K562 (cell line): ENCODE measurements around the gene UCKL1. TPM values are rescaled to one million over a fixed set of nuclear protein-coding genes. Genes with fewer than 3 reads are reported as not detected.

Experiments used
- ATAC-seq: fragments of 200-7000 bp; cut with Tn5 transposase; 3 replicates; pipeline ENCODE4 v1.9.1; 2020; ENCODE audit warnings: moderate library complexity
- BruUV-seq: library from RNA; stranded (reverse); fragments of 400-500 nt; replicated peaks from 2 replicates; lab custom pipeline; 2021; lab: Mats Ljungman, UMichigan
- CTCF ChIA-PET: fragments of 300-600 bp; formaldehyde crosslinking; extraction: SDS; loops from one replicate; lab custom pipeline; 2021; ENCODE audit warnings: low intra/inter-chr PET ratio; lab: Yijun Ruan, JAX
- POLR2A ChIA-PET: fragments of 300-600, 350-650 bp; sonication (Branson Sonifier 250); formaldehyde crosslinking; extraction: SDS; loops from one replicate; lab custom pipeline; 2021; ENCODE audit warnings: antibody characterized with exemption, inconsistent platforms; lab: Yijun Ruan, JAX
- DNase-seq, 4 experiments: peaks; one replicate each; pipeline versions ENCODE4 v3.0.0 to v3.0.0-alpha.2; 2011 to 2018; ENCODE audit warnings: low spot score in 3 of 4, mixed read lengths in 3 of 4; ENCODE audit errors: extremely low read depth in 1 of 4
- FAIRE-seq: peaks from 2 replicates; lab custom pipeline; 2011; peaks lifted over from hg19 to GRCh38; lab: Jason Lieb, UNC
- H2AFZ ChIP-seq: 2 replicates; pipeline ENCODE4 v1.6.0; 2011; ENCODE audit warnings: low read depth, low read length, control low read depth, inconsistent platforms
- H3K27ac ChIP-seq: fragments of 200-600 bp; 3 replicates; pipeline ENCODE4 v1.8.0; 2011; ENCODE audit warnings: low read depth, mild to moderate bottlenecking, control low read depth, inconsistent platforms, low read length, moderate library complexity, mixed read lengths; ENCODE audit errors: extremely low read depth
- H3K27me3 ChIP-seq, 2 experiments: fragments of 300-600 bp in 1 of 2; 2 replicates in 1 of 2; 3 replicates in 1 of 2; pipeline versions ENCODE4 v1.6.0 to v1.8.0; 2011; ENCODE audit warnings: inconsistent platforms in 2 of 2, low read length in 2 of 2, mild to moderate bottlenecking in 1 of 2, mixed read lengths in 1 of 2, moderate library complexity in 1 of 2; ENCODE audit not compliant: control insufficient read depth in 2 of 2, insufficient read depth in 2 of 2
- H3K36me3 ChIP-seq: fragments of 300-600 bp; 3 replicates; pipeline ENCODE4 v1.8.0; 2011; ENCODE audit warnings: mild to moderate bottlenecking, low read length, inconsistent platforms; ENCODE audit not compliant: control insufficient read depth, insufficient read depth
- H3K4me1 ChIP-seq, 2 experiments: fragments of 200-600 bp in 1 of 2; replicated peaks in 1 of 2; 2 replicates in 1 of 2; 3 replicates in 1 of 2; pipeline versions ENCODE4 v1.5.1 to v1.8.0; 2011; ENCODE audit warnings: inconsistent platforms in 2 of 2, low read length in 2 of 2, mild to moderate bottlenecking in 1 of 2, mixed read lengths in 1 of 2, moderate library complexity in 1 of 2; ENCODE audit not compliant: control insufficient read depth in 2 of 2, insufficient read depth in 2 of 2
- H3K4me2 ChIP-seq: 2 replicates; pipeline ENCODE4 v1.6.1; 2011; ENCODE audit warnings: low read length, control low read depth, inconsistent platforms, mixed read lengths; ENCODE audit not compliant: insufficient read depth
- H3K4me3 ChIP-seq: fragments of 200-600 bp; sonication (generic), shearing (Covaris generic); 2 replicates; pipeline ENCODE4 v1.5.1; 2016; ENCODE audit warnings: control low read depth, inconsistent platforms
- H3K79me2 ChIP-seq: fragments of 200-600 bp; 3 replicates; pipeline ENCODE4 v1.8.0; 2011; ENCODE audit warnings: low read length, inconsistent platforms; ENCODE audit not compliant: control insufficient read depth, insufficient read depth
- H3K9ac ChIP-seq, 2 experiments: 2 replicates each; pipeline versions ENCODE4 v1.6.0 to v1.6.1; 2011; ENCODE audit warnings: low read depth in 2 of 2, low read length in 2 of 2, control low read depth in 1 of 2, inconsistent platforms in 1 of 2, mild to moderate bottlenecking in 1 of 2, mixed read lengths in 1 of 2; ENCODE audit not compliant: insufficient read depth in 1 of 2
- H3K9me1 ChIP-seq: one replicate; pipeline ENCODE4 v1.6.0; 2011; ENCODE audit warnings: inconsistent platforms, mild to moderate bottlenecking, low read length, moderate library complexity; ENCODE audit not compliant: control insufficient read depth, insufficient read depth
- H3K9me3 ChIP-seq: replicated peaks from 2 replicates; pipeline ENCODE4 v1.5.1; 2011; ENCODE audit warnings: low read depth, low read length, inconsistent platforms; ENCODE audit not compliant: control insufficient read depth, insufficient read depth
- H4K20me1 ChIP-seq: replicated peaks from 2 replicates; pipeline ENCODE4 v1.6.1; 2011; ENCODE audit warnings: low read length, inconsistent platforms, mixed read lengths; ENCODE audit not compliant: control insufficient read depth, insufficient read depth
- ARID2 ChIP-seq: fragments of 450-650 bp; IDR thresholded peaks from 2 replicates; pipeline ENCODE4 v1.6.1; 2017; ENCODE audit warnings: antibody characterized with exemption, mild to moderate bottlenecking
- CTCFL ChIP-seq: IDR thresholded peaks from 2 replicates; pipeline ENCODE4 v1.6.1; 2011; ENCODE audit warnings: borderline replicate concordance, low read depth, mild to moderate bottlenecking, moderate library complexity, low read length; ENCODE audit not compliant: insufficient read depth, poor library complexity, severe bottlenecking
- ELK1 ChIP-seq: sonication (generic); formaldehyde crosslinking; IDR thresholded peaks from 2 replicates; pipeline ENCODE4 v1.8.1; 2022; ENCODE audit warnings: missing genetic modification reagents
- ETS2 ChIP-seq: IDR thresholded peaks from 2 replicates; pipeline ENCODE4 v1.6.1; 2016; ENCODE audit warnings: borderline replicate concordance, missing genetic modification characterization, mild to moderate bottlenecking, moderate library complexity, missing compliant biosample characterization; ENCODE audit not compliant: poor library complexity, severe bottlenecking
- HSF4 ChIP-seq: fragments of 250-450 bp; sonication (Bioruptor Pico); IDR thresholded peaks from 2 replicates; pipeline ENCODE4 v2.1.2; 2022; ENCODE audit warnings: mild to moderate bottlenecking, moderate library complexity, borderline replicate concordance
- MBD1 ChIP-seq: fragments of 250-450 bp; sonication (Bioruptor Pico); IDR thresholded peaks from 2 replicates; pipeline ENCODE4 v1.8.0; 2022; ENCODE audit warnings: inconsistent platforms
- NFE2 ChIP-seq: IDR thresholded peaks from 2 replicates; pipeline ENCODE4 v1.6.1; 2014; ENCODE audit warnings: antibody characterized with exemption, low read depth
- NFIX ChIP-seq: fragments of 250-450 bp; sonication (Bioruptor Pico); IDR thresholded peaks from 2 replicates; pipeline ENCODE4 v1.4.0; 2020; ENCODE audit warnings: low read depth, mild to moderate bottlenecking, moderate library complexity
- RBM14 ChIP-seq: fragments of 200-400 bp; formaldehyde crosslinking; IDR thresholded peaks from 2 replicates; pipeline ENCODE4 v1.6.1; 2018; ENCODE audit warnings: low read depth, mild to moderate bottlenecking, low read length, moderate library complexity, borderline replicate concordance; ENCODE audit not compliant: insufficient read depth
- SNRNP70 ChIP-seq: fragments of 200-400 bp; formaldehyde crosslinking; optimal IDR thresholded peaks from 2 replicates; pipeline ENCODE3; 2017; ENCODE audit warnings: low read depth, low read length
- TCFL5 ChIP-seq: fragments of 250-450 bp; sonication (Bioruptor Pico); conservative IDR thresholded peaks from 2 replicates; pipeline ENCODE4 v1.6.1; 2021; ENCODE audit warnings: mild to moderate bottlenecking, moderate library complexity, matching md5 sums
- ZBTB1 ChIP-seq: sonication (generic); formaldehyde crosslinking; IDR thresholded peaks from 2 replicates; pipeline ENCODE4 v1.8.1; 2023; ENCODE audit warnings: missing genetic modification reagents, low read depth, mild to moderate bottlenecking, borderline replicate concordance
- ZNF316 ChIP-seq: fragments of 450-650 bp; IDR thresholded peaks from 2 replicates; pipeline ENCODE4 v1.6.1; 2016
- ZNF395 ChIP-seq: fragments of 200-800 bp; sonication (Bioruptor generic); IDR thresholded peaks from 2 replicates; pipeline ENCODE4 v1.6.1; 2017; ENCODE audit warnings: missing genetic modification characterization, missing compliant biosample characterization
- ZNF436 ChIP-seq: fragments of 250-450, 450-650 bp; sonication (Bioruptor Pico); formaldehyde crosslinking; IDR thresholded peaks from 2 replicates; pipeline ENCODE4 v1.7.0; 2020; ENCODE audit warnings: mild to moderate bottlenecking
- ZNF76 ChIP-seq: fragments of 250-450 bp; sonication (Bioruptor Pico); IDR thresholded peaks from 2 replicates; pipeline ENCODE4 v1.4.0; 2020; ENCODE audit warnings: mild to moderate bottlenecking, moderate library complexity, borderline replicate concordance
- WGBS: fragments of 100-300 bp; shearing (Covaris generic); methylation state at CpG from one replicate; pipeline ENCODE4 v1.1.6; 2016; ENCODE audit warnings: low coverage, mixed read lengths; ENCODE audit not compliant: insufficient coverage; ENCODE audit errors: missing lambda C conversion rate; 5-methylcytosine and 5-hydroxymethylcytosine counted together
- in situ Hi-C: fragments of 300-500 bp; cut with MboI; formaldehyde crosslinking; loops from 4 replicates; pipeline ENCODE4 v1.15.0; 2018; ENCODE audit warnings: inconsistent platforms, mixed read lengths
- intact Hi-C: fragments of 100-400 bp; cut with micrococcal nuclease; formaldehyde crosslinking; loops from 2 replicates; pipeline ENCODE4 v1.14.2; 2022
- polyA plus RNA-seq, 8 experiments: library from polyadenylated mRNA; depleted of rRNA in 4 of 8; stranded (reverse) in 5 of 8; unstranded in 3 of 8; fragments of >200 nt; fragmentation: Nextera tagmentation in 2 of 8; fragmentation: Illumina TruSeq in 1 of 8; extraction: Ambion mirVana in 2 of 8; extraction: Trizol in 1 of 8; gene quantifications; 2 replicates each; pipeline versions ENCODE4 v1.2.1 to v1.2.3, GENCODE V29; 2011 to 2014; ENCODE audit warnings: inconsistent platforms in 1 of 8, missing spikeins in 1 of 8
- total RNA-seq, 7 experiments: library from RNA; depleted of rRNA in 6 of 7; stranded (reverse); fragments of >200 nt in 6 of 7; fragmentation: Illumina TruSeq in 2 of 7; extraction: Trizol in 2 of 7; gene quantifications; 2 replicates each; pipeline versions ENCODE4 v1.2.1 to v1.2.3, GENCODE V29; 2011 to 2021; ENCODE audit warnings: low replicate concordance in 1 of 7

Gene UCKL1
- total and polyA plus RNA-seq, 9 of the 15 experiments (the other 6 are each of a cell fraction or from before 2014, with no cell fraction given), result 3.1 to 52.8 (median 24.2) TPM

GRCh38 chr20:64000906-64001305, 44.7 kb upstream of the UCKL1 start:
- H2AFZ ChIP-seq, result no peak overlapping the region
- 82% methylated on average over 12 of the region's 12 CpGs for WGBS
- H3K9me3 ChIP-seq, result no peaks in the 10 kb centered on the region
- no peak for FAIRE-seq
- in situ Hi-C loops, result no loop called here
- no peak overlapping the region for H3K27ac ChIP-seq
- H3K4me2 ChIP-seq, result no peak overlapping the region
- H3K9ac ChIP-seq, result no peak overlapping the region
- no peaks in the 10 kb centered on the region for H3K4me1 ChIP-seq
- peaks cover 74% of the 10 kb centered on the region for H3K36me3 ChIP-seq
- TF ChIP-seq ZNF316 (no peak), ZBTB1 (CRISPR knock-in tag) (no peak), ZNF76 (CRISPR knock-in tag) (no peak), ZNF395 (no peak), TCFL5 (CRISPR knock-in tag) (no peak), ELK1 (CRISPR knock-in tag) (no peak), RBM14 (no peak), HSF4 (CRISPR knock-in tag) (no peak), CTCFL (no peak), NFE2 (no peak), ARID2 (no peak), NFIX (CRISPR knock-in tag) (no peak), MBD1 (no peak), SNRNP70 (no peak), ZNF436 (no peak), ETS2 (tag) (no peak)
- TF ChIP-seq, all 486 proteins: peak for 0
- ChIA-PET CTCF (no interaction called here), POLR2A (interaction anchor here (0.7 to 1.4 kb wide), 2 partner anchors 18 to 53 kb away, joined by 3 read pairs; no protein-coding TSS in a partner anchor)
- Histone ChIP-seq H3K9me1 (no peaks in the 10 kb centered on the region), H3K27me3 (no peaks in the 10 kb centered on the region), H3K4me3 (no peak overlapping the region), H3K79me2 (no peaks in the 10 kb centered on the region), H4K20me1 (no peaks in the 10 kb centered on the region)
- ATAC-seq, result no peak
- no TSS peak for BruUV-seq
- peak in 1 of 4 experiments; percentile 6 for DNase-seq
- intact Hi-C loops, result no loop called here
